Stimulated activated effector memory CD8-positive, alpha-beta T cell treated with anti-CD3 and anti-CD28 coated beads, Interleukin-12 subunit alpha, Interleukin-12 subunit beta, amount 100 ng/mL, for 72 hours (primary cell): Measurements from ENCODE around the gene ANK2.

Source experiments
- ATAC-seq: fragments of 150-1000 bp; cut with Tn5 transposase; 2 replicates; pipeline ENCODE4 v1.10.0; 2021
- DNase-seq, 2 donors: peaks; one replicate each; pipeline ENCODE4 v3.0.0; 2021 to 2022; ENCODE audit warnings: low spot score in 2 of 2
- H3K27ac Mint-ChIP-seq: one replicate; pipeline ENCODE4 v1.8.0; 2022; ENCODE audit warnings: mild to moderate bottlenecking, mixed read lengths
- H3K36me3 Mint-ChIP-seq: one replicate; pipeline ENCODE4 v1.8.0; 2022; ENCODE audit warnings: mild to moderate bottlenecking, mixed read lengths
- H3K4me1 Mint-ChIP-seq: one replicate; pipeline ENCODE4 v1.8.0; 2022; ENCODE audit warnings: mixed read lengths
- H3K4me3 Mint-ChIP-seq: one replicate; pipeline ENCODE4 v1.8.0; 2022; ENCODE audit warnings: mild to moderate bottlenecking, mixed read lengths
- H3K9me3 Mint-ChIP-seq: one replicate; pipeline ENCODE4 v1.8.0; 2022; ENCODE audit warnings: mixed read lengths

ANK2 gene

GRCh38 chr4:113028074-113028473 is 21.4 kb upstream of the ANK2 start:
- H3K9me3 Mint-ChIP-seq = no peaks in the 10 kb centered on the region
- DNase-seq (no peak), ATAC-seq (no peak)
- H3K4me1 Mint-ChIP-seq = no peaks in the 10 kb centered on the region
- H3K36me3 Mint-ChIP-seq = no peaks in the 10 kb centered on the region
- no peak overlapping the region for H3K27ac Mint-ChIP-seq
- no peak overlapping the region for H3K4me3 Mint-ChIP-seq

GRCh38 chr4:113031212-113031611 is 18.2 kb upstream of the ANK2 start:
- H3K4me1 Mint-ChIP-seq = no peaks in the 10 kb centered on the region

GRCh38 chr4:113040793-113041192 is 8.7 kb upstream of the ANK2 start:
- Mint-ChIP-seq H3K9me3 (peaks cover 2% of the 10 kb centered on the region), H3K4me1 (no peaks in the 10 kb centered on the region), H3K4me3 (no peak overlapping the region), H3K36me3 (no peaks in the 10 kb centered on the region), H3K27ac (no peak overlapping the region)
- ATAC-seq = no peak
- DNase-seq = no peak

More at GRCh38 chr4:113031212-113031611, 18.2 kb upstream of the ANK2 start:
- Mint-ChIP-seq H3K9me3 (no peaks in the 10 kb centered on the region), H3K4me3 (no peak overlapping the region), H3K27ac (no peak overlapping the region), H3K36me3 (no peaks in the 10 kb centered on the region)
- no peak for DNase-seq
- ATAC-seq = no peak

GRCh38 chr4:113042502-113042901 is 7.0 kb upstream of the ANK2 start:
- no peak overlapping the region for H3K4me3 Mint-ChIP-seq
- H3K4me1 Mint-ChIP-seq = no peaks in the 10 kb centered on the region
- peaks cover 2% of the 10 kb centered on the region for H3K9me3 Mint-ChIP-seq
- H3K36me3 Mint-ChIP-seq = no peaks in the 10 kb centered on the region
- ATAC-seq (no peak), DNase-seq (no peak)
- no peak overlapping the region for H3K27ac Mint-ChIP-seq

- DNase-seq = no peak
- Mint-ChIP-seq H3K9me3 (peaks cover 2% of the 10 kb centered on the region), H3K4me3 (no peak overlapping the region)
Observed at GRCh38 chr4:113043591-113043990, 5.9 kb upstream of the ANK2 start.

GRCh38 chr4:113050371-113050755 is 910 bp downstream of the ANK2 start:
- Mint-ChIP-seq H3K27ac (no peak overlapping the region), H3K36me3 (no peaks in the 10 kb centered on the region), H3K4me1 (peaks cover 5% of the 10 kb centered on the region), H3K4me3 (no peak overlapping the region), H3K9me3 (no peaks in the 10 kb centered on the region)
- DNase-seq = no peak
- no peak for ATAC-seq

More at GRCh38 chr4:113043591-113043990, 5.9 kb upstream of the ANK2 start:
- ATAC-seq = no peak
- Mint-ChIP-seq H3K36me3 (no peaks in the 10 kb centered on the region), H3K4me1 (no peaks in the 10 kb centered on the region), H3K27ac (no peak overlapping the region)

- ATAC-seq = no peak
- H3K9me3 Mint-ChIP-seq = no peaks in the 10 kb centered on the region
- no peak for DNase-seq
- H3K27ac Mint-ChIP-seq = no peak overlapping the region
- H3K36me3 Mint-ChIP-seq = no peaks in the 10 kb centered on the region
- no peak overlapping the region for H3K4me3 Mint-ChIP-seq
- H3K4me1 Mint-ChIP-seq = peaks cover 5% of the 10 kb centered on the region
Observed at GRCh38 chr4:113050837-113051236, 1.4 kb downstream of the ANK2 start.

- Mint-ChIP-seq H3K9me3 (no peaks in the 10 kb centered on the region), H3K36me3 (no peaks in the 10 kb centered on the region), H3K4me3 (no peak overlapping the region), H3K27ac (no peak overlapping the region), H3K4me1 (peaks cover 5% of the 10 kb centered on the region)
- ATAC-seq (no peak), DNase-seq (no peak)
Observed at GRCh38 chr4:113051361-113051760, 1.9 kb downstream of the ANK2 start.

- H3K4me3 Mint-ChIP-seq = no peak overlapping the region
- H3K4me1 Mint-ChIP-seq = peaks cover 5% of the 10 kb centered on the region
- H3K27ac Mint-ChIP-seq = no peak overlapping the region
- no peaks in the 10 kb centered on the region for H3K36me3 Mint-ChIP-seq
- no peaks in the 10 kb centered on the region for H3K9me3 Mint-ChIP-seq
- peak; percentile 87 for ATAC-seq
- DNase-seq = no peak
Observed at GRCh38 chr4:113052379-113052951, 3.0 kb downstream of the ANK2 start.

- H3K4me3 Mint-ChIP-seq = no peak overlapping the region
- H3K4me1 Mint-ChIP-seq = peaks cover 5% of the 10 kb centered on the region
- ATAC-seq = no peak
- no peaks in the 10 kb centered on the region for H3K9me3 Mint-ChIP-seq
- H3K36me3 Mint-ChIP-seq = no peaks in the 10 kb centered on the region
- no peak for DNase-seq
- H3K27ac Mint-ChIP-seq = no peak overlapping the region
Observed at GRCh38 chr4:113053883-113054282, 4.4 kb downstream of the ANK2 start.

GRCh38 chr4:113056318-113056717 is 6.9 kb downstream of the ANK2 start:
- no peak overlapping the region for H3K4me3 Mint-ChIP-seq
- ATAC-seq = no peak
- H3K27ac Mint-ChIP-seq = no peak overlapping the region
- H3K36me3 Mint-ChIP-seq = no peaks in the 10 kb centered on the region
- peaks cover 5% of the 10 kb centered on the region for H3K4me1 Mint-ChIP-seq
- no peak for DNase-seq
- no peaks in the 10 kb centered on the region for H3K9me3 Mint-ChIP-seq

GRCh38 chr4:113057891-113058290 is 8.4 kb downstream of the ANK2 start:
- ATAC-seq (no peak), DNase-seq (no peak)
- no peak overlapping the region for H3K4me3 Mint-ChIP-seq
- no peak overlapping the region for H3K27ac Mint-ChIP-seq
- no peaks in the 10 kb centered on the region for H3K36me3 Mint-ChIP-seq
- H3K4me1 Mint-ChIP-seq = no peaks in the 10 kb centered on the region
- no peaks in the 10 kb centered on the region for H3K9me3 Mint-ChIP-seq

- Mint-ChIP-seq H3K27ac (no peak overlapping the region), H3K4me3 (no peak overlapping the region), H3K9me3 (no peaks in the 10 kb centered on the region), H3K4me1 (no peaks in the 10 kb centered on the region), H3K36me3 (no peaks in the 10 kb centered on the region)
- DNase-seq = no peak
- no peak for ATAC-seq
Observed at GRCh38 chr4:113059449-113060182, 10.2 kb downstream of the ANK2 start.

GRCh38 chr4:113060853-113061252 is 11.4 kb downstream of the ANK2 start:
- Mint-ChIP-seq H3K36me3 (no peaks in the 10 kb centered on the region), H3K4me3 (no peak overlapping the region), H3K4me1 (no peaks in the 10 kb centered on the region), H3K9me3 (no peaks in the 10 kb centered on the region), H3K27ac (no peak overlapping the region)
- DNase-seq (no peak), ATAC-seq (no peak)

- ATAC-seq (no peak), DNase-seq (no peak)
- Mint-ChIP-seq H3K36me3 (no peaks in the 10 kb centered on the region), H3K9me3 (peaks cover 7% of the 10 kb centered on the region), H3K4me3 (no peak overlapping the region), H3K4me1 (no peaks in the 10 kb centered on the region), H3K27ac (no peak overlapping the region)
Observed at GRCh38 chr4:113064244-113064643, 14.8 kb downstream of the ANK2 start.

GRCh38 chr4:113065629-113066028 is 16.2 kb downstream of the ANK2 start:
- peaks cover 7% of the 10 kb centered on the region for H3K9me3 Mint-ChIP-seq
- no peaks in the 10 kb centered on the region for H3K4me1 Mint-ChIP-seq
- no peaks in the 10 kb centered on the region for H3K36me3 Mint-ChIP-seq
- ATAC-seq (no peak), DNase-seq (no peak)
- H3K4me3 Mint-ChIP-seq = no peak overlapping the region
- no peak overlapping the region for H3K27ac Mint-ChIP-seq
